ENCODE data around the gene NUDT3. TPM values are rescaled to one million over a fixed set of nuclear protein-coding genes. Genes with fewer than 3 reads are reported as not detected.

Gene NUDT3
- total and polyA plus RNA-seq, 8 donors, result 8.7 to 34.0 (median 13.1) TPM

- H3K27me3 ChIP-seq, result no peaks in the 10 kb centered on the region
- no peak overlapping the region for H3K4me3 ChIP-seq
- peaks cover 22 to 30% (median 26%) of the 10 kb centered on the region in 4 donors for H3K4me1 ChIP-seq
- 90 to 94% (median 91%) methylated on average over 7 of the region's 7 CpGs for WGBS, 5 donors
- TF ChIP-seq EP300 (IDR thresholded peaks at IDR 0.05) (no peak), POLR2AphosphoS5 (IDR thresholded peaks at IDR 0.05) (no peak), POLR2A (IDR thresholded peaks at IDR 0.05) (no peak), CTCF (IDR thresholded peaks at IDR 0.05) (no peak)
- DNase-seq, result peak in 1 of 2 donors; percentile 3
- peak overlapping the region in 3 of 5 donors; percentile 91 to 94 (median 93) for H3K27ac ChIP-seq
- H3K36me3 ChIP-seq, result no peaks in the 10 kb centered on the region
- H3K9me3 ChIP-seq, result no peaks in the 10 kb centered on the region
- intact Hi-C loops (cut with DNase I; ENCODE audit: low total_unique reads), result no loop called here
Observed at GRCh38 chr6:34233867-34234266, 158.6 kb downstream of the NUDT3 start.

- TF ChIP-seq POLR2A (IDR thresholded peaks at IDR 0.05), result no peak
- no peak for TF ChIP-seq EP300 (IDR thresholded peaks at IDR 0.05)
- TF ChIP-seq CTCF (IDR thresholded peaks at IDR 0.05), result no peak
- TF ChIP-seq POLR2AphosphoS5 (IDR thresholded peaks at IDR 0.05), result no peak
- 48 to 74% (median 51%) methylated on average over 4 to 5 of the region's 5 CpGs for WGBS, 5 donors
- no peaks in the 10 kb centered on the region for H3K36me3 ChIP-seq
- intact Hi-C loops (cut with DNase I; ENCODE audit: low total_unique reads), result no loop called here
- no peak overlapping the region for H3K4me3 ChIP-seq
- H3K4me1 ChIP-seq, result peaks cover 12 to 21% (median 17%) of the 10 kb centered on the region in 4 donors
- H3K27me3 ChIP-seq, result no peaks in the 10 kb centered on the region
- H3K9me3 ChIP-seq, result no peaks in the 10 kb centered on the region
- no peak for DNase-seq
- H3K27ac ChIP-seq, result no peak overlapping the region
Observed at GRCh38 chr6:34232901-34233300, 159.6 kb downstream of the NUDT3 start.

GRCh38 chr6:34231566-34232336 is 160.7 kb downstream of the NUDT3 start:
- intact Hi-C loops (cut with DNase I; ENCODE audit: low total_unique reads), result no loop called here
- Histone ChIP-seq H3K36me3 (no peaks in the 10 kb centered on the region), H3K4me1 (peaks cover 12 to 23% (median 18%) of the 10 kb centered on the region in 4 donors), H3K4me3 (no peak overlapping the region), H3K27ac (no peak overlapping the region), H3K27me3 (no peaks in the 10 kb centered on the region), H3K9me3 (no peaks in the 10 kb centered on the region)
- TF ChIP-seq POLR2A (IDR thresholded peaks at IDR 0.05) (no peak), CTCF (IDR thresholded peaks at IDR 0.05) (no peak), EP300 (IDR thresholded peaks at IDR 0.05) (no peak), POLR2AphosphoS5 (IDR thresholded peaks at IDR 0.05) (no peak)
- DNase-seq, result no peak
- 94 to 96% (median 96%) methylated on average over 14 to 17 of the region's 17 CpGs for WGBS, 5 donors

GRCh38 chr6:34230653-34231371 is 161.7 kb downstream of the NUDT3 start:
- WGBS, 5 donors, result 79 to 94% (median 90%) methylated on average over 5 of the region's 5 CpGs
- Histone ChIP-seq H3K4me1 (peaks cover 5 to 15% (median 10%) of the 10 kb centered on the region in 4 donors), H3K36me3 (no peaks in the 10 kb centered on the region), H3K4me3 (no peak overlapping the region), H3K27me3 (no peaks in the 10 kb centered on the region), H3K27ac (no peak overlapping the region), H3K9me3 (no peaks in the 10 kb centered on the region)
- intact Hi-C loops (cut with DNase I; ENCODE audit: low total_unique reads), result no loop called here
- DNase-seq, result no peak
- TF ChIP-seq POLR2AphosphoS5 (IDR thresholded peaks at IDR 0.05) (no peak), EP300 (IDR thresholded peaks at IDR 0.05) (no peak), POLR2A (IDR thresholded peaks at IDR 0.05) (no peak), CTCF (IDR thresholded peaks at IDR 0.05) (no peak)
